RWPE1 (cell line): ENCODE measurements around the gene HDAC9.

ENCODE experiments used
- CTCF ChIA-PET: fragments of 350-600 bp; sonication (Branson Sonifier 250); formaldehyde crosslinking; extraction: SDS; loops from one replicate; lab custom pipeline; 2021; lab: Yijun Ruan, JAX
- POLR2A ChIA-PET: fragments of 400-600 bp; formaldehyde crosslinking; extraction: SDS; loops from one replicate; lab custom pipeline; 2020; ENCODE audit warnings: antibody characterized with exemption; ENCODE audit not compliant: low non-redundant PET; lab: Yijun Ruan, JAX
- DNase-seq: peaks from one replicate; pipeline ENCODE4 v3.0.0; 2012; ENCODE audit warnings: low spot score
- H3K27ac ChIP-seq: fragments of 450-650 bp; 2 replicates; pipeline ENCODE4 v1.5.1; 2017
- TF ChIP-seq, protein P1 (sequence below): fragments of 450-650 bp; conservative IDR thresholded peaks from 2 replicates; pipeline ENCODE4 v1.5.1; 2017; ENCODE audit warnings: low read depth, mild to moderate bottlenecking

HDAC9 gene

DNA sequence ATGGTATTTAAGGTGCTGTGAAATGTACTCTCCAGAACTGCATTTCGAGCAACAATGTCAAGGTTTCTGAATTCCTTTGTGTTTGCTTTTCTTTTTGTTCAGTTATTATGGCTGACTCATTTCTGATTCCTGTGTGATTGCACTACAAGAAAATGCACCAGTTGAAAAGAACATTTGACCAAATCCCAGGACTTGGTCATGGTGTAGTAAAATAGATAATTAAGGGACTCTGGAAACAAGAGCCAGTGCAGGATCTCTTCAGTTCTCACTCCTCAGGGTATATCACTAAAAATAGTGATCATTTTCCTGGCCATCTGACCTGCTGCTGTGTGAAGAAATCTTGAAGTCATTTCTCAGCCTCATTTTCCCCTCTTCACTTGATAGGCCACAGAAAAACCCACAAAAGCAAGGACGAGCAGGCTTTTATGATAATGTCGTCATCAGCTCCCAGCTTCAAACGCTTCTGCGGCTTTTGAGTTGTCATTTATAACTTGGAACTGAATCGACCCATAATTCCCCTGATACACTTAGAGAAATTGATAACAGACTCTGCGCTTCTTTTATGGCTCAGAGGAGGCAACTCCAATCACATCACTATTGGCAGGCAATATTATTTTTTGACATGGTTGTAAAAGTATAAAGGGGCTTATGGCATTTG is 274.7 kb downstream of the HDAC9 start:
- peak; percentile 36 for DNase-seq
- CTCF ChIA-PET, result interaction anchor here (0.7 kb wide), 1 partner anchor 543 kb away, joined by 3 read pairs; no protein-coding TSS in a partner anchor
- no peak overlapping the region for H3K27ac ChIP-seq

DNA sequence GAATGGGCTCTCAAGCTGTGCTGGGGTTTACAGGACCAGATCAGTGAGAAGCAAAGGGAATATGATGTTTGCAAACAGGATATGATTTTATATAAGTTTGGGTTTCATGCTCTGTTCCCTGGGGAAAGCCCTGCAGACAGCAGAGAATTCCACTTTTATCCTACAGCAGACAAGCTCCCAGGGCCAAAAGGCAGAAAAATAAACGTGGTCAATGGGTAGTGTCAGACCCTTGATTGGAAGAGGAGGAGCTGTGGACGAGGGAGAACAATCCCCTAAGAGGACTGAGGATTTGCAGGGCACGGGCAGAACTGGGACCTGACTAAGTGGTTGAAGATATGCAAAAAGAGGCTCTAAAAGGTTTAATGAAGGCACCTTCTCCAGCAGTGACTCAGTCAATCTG is 275.3 kb downstream of the HDAC9 start:
- no peak for DNase-seq
- CTCF ChIA-PET, result no interaction called here
- POLR2A ChIA-PET, result no interaction called here
- TF ChIP-seq, protein P1, sequence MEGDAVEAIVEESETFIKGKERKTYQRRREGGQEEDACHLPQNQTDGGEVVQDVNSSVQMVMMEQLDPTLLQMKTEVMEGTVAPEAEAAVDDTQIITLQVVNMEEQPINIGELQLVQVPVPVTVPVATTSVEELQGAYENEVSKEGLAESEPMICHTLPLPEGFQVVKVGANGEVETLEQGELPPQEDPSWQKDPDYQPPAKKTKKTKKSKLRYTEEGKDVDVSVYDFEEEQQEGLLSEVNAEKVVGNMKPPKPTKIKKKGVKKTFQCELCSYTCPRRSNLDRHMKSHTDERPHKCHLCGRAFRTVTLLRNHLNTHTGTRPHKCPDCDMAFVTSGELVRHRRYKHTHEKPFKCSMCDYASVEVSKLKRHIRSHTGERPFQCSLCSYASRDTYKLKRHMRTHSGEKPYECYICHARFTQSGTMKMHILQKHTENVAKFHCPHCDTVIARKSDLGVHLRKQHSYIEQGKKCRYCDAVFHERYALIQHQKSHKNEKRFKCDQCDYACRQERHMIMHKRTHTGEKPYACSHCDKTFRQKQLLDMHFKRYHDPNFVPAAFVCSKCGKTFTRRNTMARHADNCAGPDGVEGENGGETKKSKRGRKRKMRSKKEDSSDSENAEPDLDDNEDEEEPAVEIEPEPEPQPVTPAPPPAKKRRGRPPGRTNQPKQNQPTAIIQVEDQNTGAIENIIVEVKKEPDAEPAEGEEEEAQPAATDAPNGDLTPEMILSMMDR, result no peak
- H3K27ac ChIP-seq, result no peak overlapping the region

More for the DNA sequence above, 274.7 kb downstream of the HDAC9 start:
- TF ChIP-seq, protein P1, result no peak
- POLR2A ChIA-PET, result no interaction called here

DNA sequence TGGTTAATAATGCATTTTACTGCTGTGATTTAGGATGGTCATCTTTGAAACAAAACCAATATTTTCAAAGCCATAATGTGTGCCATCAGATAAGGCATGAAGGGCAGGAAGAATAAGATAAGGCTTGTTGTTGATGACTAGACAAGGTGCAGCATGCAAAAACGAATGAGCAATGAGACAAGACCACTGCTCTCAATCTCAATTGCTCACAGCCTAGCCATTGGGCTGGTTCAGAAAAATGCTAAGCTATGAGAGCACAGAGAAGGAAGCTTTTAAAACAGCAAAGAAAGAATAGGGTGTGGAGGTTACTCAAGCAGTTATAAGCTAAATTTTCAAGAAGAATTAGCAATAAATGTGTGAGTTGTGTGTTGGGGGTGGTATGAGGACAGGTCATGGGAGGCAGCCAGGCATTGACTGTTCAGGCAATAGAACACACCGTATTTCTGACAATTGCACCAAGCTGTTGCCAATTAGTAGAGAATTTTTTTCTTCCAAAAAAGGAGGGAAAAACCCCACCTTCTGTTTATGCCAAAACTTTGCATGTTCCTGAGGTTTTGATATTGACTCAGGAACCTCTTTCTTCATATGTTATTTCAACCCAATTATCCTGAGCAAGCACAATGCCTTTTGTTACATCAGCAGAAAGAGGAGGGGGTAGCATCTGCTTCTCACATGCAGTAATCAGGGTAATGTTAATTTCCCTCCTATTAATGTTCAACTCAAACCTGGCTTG is 276.5 kb downstream of the HDAC9 start:
- no peak overlapping the region for H3K27ac ChIP-seq
- ChIA-PET POLR2A (no interaction called here), CTCF (interaction anchor here (0.6 kb wide), 1 partner anchor 27 kb away, joined by 3 read pairs; no protein-coding TSS in a partner anchor)
- TF ChIP-seq, protein P1, result no peak
- no peak for DNase-seq

DNA sequence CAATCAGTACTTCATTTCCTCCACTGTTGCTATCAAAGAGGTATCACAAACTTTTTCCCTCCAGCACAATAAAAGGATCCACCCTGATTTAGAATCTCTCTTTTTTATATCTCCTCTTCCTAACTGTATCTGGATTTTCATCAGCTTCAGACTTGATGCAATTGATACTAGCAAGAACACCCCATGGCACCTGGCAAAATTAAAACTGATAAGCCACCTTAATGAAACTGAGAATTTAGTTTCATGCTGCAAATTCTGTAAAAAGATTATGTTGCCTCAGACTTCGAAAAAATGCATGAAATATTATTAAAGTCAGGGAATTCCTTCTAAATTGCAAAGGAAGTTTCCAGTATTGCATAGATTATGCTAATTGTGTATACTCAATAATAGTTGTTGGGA is 277.0 kb downstream of the HDAC9 start:
- ChIA-PET POLR2A (no interaction called here), CTCF (interaction anchor here (0.6 kb wide), 1 partner anchor 255 kb away, joined by 3 read pairs; no protein-coding TSS in a partner anchor)
- TF ChIP-seq, protein P1, result no peak
- H3K27ac ChIP-seq, result no peak overlapping the region
- DNase-seq, result no peak

DNA sequence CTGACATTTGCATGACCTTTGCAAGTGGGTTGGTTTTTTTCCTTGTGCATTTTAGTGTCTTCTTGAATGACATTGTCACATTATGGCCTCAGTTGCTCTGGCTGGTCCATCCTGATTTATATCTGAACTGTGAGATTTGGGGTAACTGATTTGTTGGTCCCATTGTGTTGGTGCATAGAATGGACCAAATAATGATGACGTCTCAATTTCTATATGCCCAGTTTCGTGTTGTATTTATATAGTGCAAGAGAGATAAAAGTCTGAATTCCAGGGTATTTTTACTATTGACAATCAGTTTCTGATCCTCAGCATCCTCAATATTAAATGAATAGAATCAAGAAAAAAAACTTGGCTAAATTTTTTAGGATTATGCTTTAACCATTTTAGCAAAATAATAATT is 281.8 kb downstream of the HDAC9 start:
- no peak for DNase-seq
- H3K27ac ChIP-seq, result no peak overlapping the region
- ChIA-PET POLR2A (no interaction called here), CTCF (no interaction called here)
- TF ChIP-seq, protein P1, result no peak

DNA sequence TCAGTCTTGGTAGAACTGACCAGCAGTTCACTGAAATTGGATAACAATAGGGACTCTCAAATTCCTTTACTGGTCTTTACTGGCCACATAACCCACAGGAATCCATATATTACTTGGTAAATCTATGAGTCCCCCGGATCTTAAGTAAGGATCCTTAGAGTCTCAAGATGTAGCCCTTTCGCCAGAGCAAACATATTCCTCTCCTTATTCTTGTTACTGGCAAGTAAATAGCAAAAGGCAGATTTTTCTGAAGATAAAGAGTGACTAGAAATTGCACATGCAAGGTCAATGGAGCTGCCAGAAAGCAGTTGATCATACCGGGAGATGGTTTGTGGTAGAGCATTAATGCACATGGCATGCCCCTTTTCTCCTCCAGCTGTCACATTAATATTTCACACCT is 283.0 kb downstream of the HDAC9 start:
- DNase-seq, result no peak
- ChIA-PET POLR2A (no interaction called here), CTCF (interaction anchor here (0.5 kb wide), 1 partner anchor 24 kb away, joined by 3 read pairs; no protein-coding TSS in a partner anchor)
- TF ChIP-seq, protein P1, result no peak
- no peak overlapping the region for H3K27ac ChIP-seq
